Activated naive CD8-positive, alpha-beta T cell treated with anti-CD3 and anti-CD28 coated beads, Interleukin-2, amount 50 U/mL, for 24 hours (primary cell): ENCODE results near the gene LIPG.
"Not testable (repeated sequence)": the region's sequence is repeated elsewhere in the genome, so short reads cannot be mapped to it uniquely, and the experiment has no call there.

Experiments
- ATAC-seq: fragments of 150-1000 bp; cut with Tn5 transposase; one replicate; pipeline ENCODE4 v1.10.0; 2021
- DNase-seq: peaks from one replicate; pipeline ENCODE4 v3.0.0; 2021
- H3K27ac Mint-ChIP-seq: one replicate; pipeline ENCODE4 v1.8.0; 2021; ENCODE audit warnings: mild to moderate bottlenecking, mixed read lengths
- H3K27me3 Mint-ChIP-seq: one replicate; pipeline ENCODE4 v1.8.0; 2021; ENCODE audit warnings: mixed read lengths
- H3K36me3 Mint-ChIP-seq: one replicate; pipeline ENCODE4 v1.8.0; 2021; ENCODE audit warnings: low read depth, mixed read lengths
- H3K4me1 Mint-ChIP-seq: one replicate; pipeline ENCODE4 v1.8.0; 2021; ENCODE audit warnings: mixed read lengths
- H3K4me3 Mint-ChIP-seq: one replicate; pipeline ENCODE4 v1.8.0; 2021; ENCODE audit warnings: mild to moderate bottlenecking, moderate library complexity, mixed read lengths
- H3K9me3 Mint-ChIP-seq: one replicate; pipeline ENCODE4 v1.8.0; 2021; ENCODE audit warnings: mixed read lengths

LIPG gene

DNA sequence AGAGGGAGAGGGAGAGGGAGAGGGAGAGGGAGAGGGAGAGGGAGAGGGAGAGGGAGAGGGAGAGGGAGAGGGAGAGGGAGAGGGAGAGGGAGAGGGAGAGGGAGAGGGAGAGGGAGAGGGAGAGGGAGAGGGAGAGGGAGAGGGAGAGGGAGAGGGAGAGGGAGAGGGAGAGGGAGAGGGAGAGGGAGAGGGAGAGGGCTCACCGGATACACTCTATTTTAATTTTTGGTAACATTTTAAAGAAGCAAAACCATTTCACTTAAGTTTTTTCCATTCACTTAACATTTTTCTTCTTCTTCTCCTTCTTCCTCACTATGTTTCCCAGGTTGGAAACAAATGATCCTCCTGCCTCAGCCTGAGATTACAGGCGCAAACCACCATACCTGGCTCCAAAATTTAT lies 17.2 kb downstream of the LIPG start:
- H3K9me3 Mint-ChIP-seq, H3K36me3 Mint-ChIP-seq, DNase-seq, H3K27me3 Mint-ChIP-seq, H3K4me3 Mint-ChIP-seq, H3K4me1 Mint-ChIP-seq, H3K27ac Mint-ChIP-seq, ATAC-seq: not testable (repeated sequence)

DNA sequence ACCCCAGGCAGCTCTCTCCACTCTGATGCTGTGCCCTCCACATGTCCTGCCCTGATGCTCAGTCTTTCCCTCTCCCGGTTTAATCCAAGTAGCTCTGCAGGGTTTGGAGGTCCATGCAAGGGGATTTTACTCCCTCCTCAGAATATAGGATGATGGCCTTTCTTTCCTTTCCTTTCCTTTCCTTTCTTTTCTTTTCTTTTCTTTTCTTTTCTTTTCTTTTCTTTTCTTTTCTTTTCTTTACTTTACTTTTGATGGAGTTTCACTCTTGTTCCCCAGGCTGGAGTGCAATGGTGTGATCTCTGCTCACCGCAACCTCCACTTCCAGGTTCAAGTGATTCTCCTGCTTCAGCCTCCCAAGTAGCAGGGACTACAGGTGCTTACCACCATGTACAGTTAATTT lies 17.7 kb downstream of the LIPG start:
- not testable (repeated sequence) for H3K4me1 Mint-ChIP-seq, ATAC-seq, H3K9me3 Mint-ChIP-seq, H3K36me3 Mint-ChIP-seq, H3K4me3 Mint-ChIP-seq, H3K27me3 Mint-ChIP-seq, DNase-seq, H3K27ac Mint-ChIP-seq

DNA sequence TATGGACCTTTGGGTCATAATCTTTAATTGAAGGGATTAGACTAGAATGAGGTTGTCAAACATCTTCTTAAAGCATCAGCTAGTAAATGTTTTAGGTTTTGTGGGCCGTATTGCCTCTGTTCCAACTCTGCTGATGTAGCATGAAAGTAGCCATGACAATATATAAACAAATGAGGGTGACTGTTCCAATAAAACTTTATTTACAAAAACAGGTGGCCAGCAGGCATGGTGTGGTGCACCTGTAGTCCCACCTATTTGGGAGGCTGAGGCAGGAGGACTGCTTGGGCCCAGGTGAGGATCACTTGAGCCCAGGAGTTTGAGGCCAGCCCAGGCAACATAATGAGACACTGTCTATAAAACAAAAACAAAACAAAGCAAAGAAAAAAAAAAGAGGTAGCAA lies 18.4 kb downstream of the LIPG start:
- Mint-ChIP-seq H3K36me3 (no peaks in the 10 kb centered on the region), H3K27ac (no peak overlapping the region), H3K4me1 (no peaks in the 10 kb centered on the region), H3K9me3 (no peaks in the 10 kb centered on the region), H3K27me3 (peaks cover 5% of the 10 kb centered on the region), H3K4me3 (no peak overlapping the region)
- DNase-seq (no peak), ATAC-seq (no peak)

DNA sequence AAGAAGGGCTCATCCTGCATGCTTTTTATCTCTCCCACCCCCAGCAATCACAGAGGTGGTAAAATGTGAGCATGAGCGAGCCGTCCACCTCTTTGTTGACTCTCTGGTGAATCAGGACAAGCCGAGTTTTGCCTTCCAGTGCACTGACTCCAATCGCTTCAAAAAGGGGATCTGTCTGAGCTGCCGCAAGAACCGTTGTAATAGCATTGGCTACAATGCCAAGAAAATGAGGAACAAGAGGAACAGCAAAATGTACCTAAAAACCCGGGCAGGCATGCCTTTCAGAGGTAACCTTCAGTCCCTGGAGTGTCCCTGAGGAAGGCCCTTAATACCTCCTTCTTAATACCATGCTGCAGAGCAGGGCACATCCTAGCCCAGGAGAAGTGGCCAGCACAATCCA lies 19.5 kb downstream of the LIPG start:
- H3K27ac Mint-ChIP-seq: no peak overlapping the region
- ATAC-seq: no peak
- H3K36me3 Mint-ChIP-seq: no peaks in the 10 kb centered on the region
- DNase-seq: no peak
- H3K27me3 Mint-ChIP-seq: peaks cover 5% of the 10 kb centered on the region
- no peak overlapping the region for H3K4me3 Mint-ChIP-seq
- H3K9me3 Mint-ChIP-seq: no peaks in the 10 kb centered on the region
- H3K4me1 Mint-ChIP-seq: no peaks in the 10 kb centered on the region

DNA sequence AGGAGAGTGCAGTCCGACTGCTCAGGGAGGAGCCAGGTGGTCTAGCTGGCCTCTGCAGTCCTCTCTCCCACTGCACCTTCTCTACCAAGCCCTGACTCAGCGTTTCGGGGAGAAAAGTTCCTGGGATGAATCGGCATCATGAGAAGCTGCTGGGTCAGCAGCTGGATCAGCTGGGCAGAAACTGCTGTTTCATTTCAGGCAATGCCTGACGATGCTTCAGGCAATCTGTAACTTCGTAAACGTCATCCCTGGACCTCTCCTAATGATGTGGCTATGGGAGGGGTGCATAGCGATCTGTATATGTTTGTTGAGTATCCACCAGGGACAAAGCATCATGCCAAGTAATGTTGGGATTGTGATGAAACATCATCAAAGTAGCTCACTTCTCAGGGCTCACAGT lies 20.7 kb downstream of the LIPG start:
- Mint-ChIP-seq H3K9me3 (no peaks in the 10 kb centered on the region), H3K27me3 (peaks cover 7% of the 10 kb centered on the region), H3K27ac (no peak overlapping the region), H3K36me3 (no peaks in the 10 kb centered on the region), H3K4me1 (no peaks in the 10 kb centered on the region), H3K4me3 (no peak overlapping the region)
- DNase-seq (no peak), ATAC-seq (no peak)

DNA sequence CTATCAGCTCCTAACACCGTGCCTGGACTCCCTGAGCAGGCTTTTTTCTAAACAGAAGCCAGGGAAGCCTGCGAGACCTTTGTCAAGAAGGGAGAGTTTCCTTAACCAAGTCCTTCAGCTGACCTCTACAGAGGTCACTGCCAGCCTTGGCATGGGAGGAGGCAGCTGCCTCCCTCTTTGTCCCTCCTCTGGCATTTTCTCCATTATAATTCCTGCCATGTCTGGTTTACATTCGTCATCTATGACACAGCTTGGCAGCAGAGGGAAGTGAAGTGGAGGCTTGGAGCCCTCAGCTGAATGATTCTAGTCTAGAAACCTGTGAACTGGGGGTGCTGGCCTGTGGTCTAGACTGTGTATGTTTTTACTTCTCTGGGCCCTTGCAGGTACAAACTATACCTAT lies 22.5 kb downstream of the LIPG start:
- Mint-ChIP-seq H3K9me3 (no peaks in the 10 kb centered on the region), H3K27me3 (peaks cover 9% of the 10 kb centered on the region), H3K4me3 (no peak overlapping the region), H3K36me3 (no peaks in the 10 kb centered on the region), H3K27ac (no peak overlapping the region), H3K4me1 (no peaks in the 10 kb centered on the region)
- ATAC-seq: no peak
- no peak for DNase-seq

DNA sequence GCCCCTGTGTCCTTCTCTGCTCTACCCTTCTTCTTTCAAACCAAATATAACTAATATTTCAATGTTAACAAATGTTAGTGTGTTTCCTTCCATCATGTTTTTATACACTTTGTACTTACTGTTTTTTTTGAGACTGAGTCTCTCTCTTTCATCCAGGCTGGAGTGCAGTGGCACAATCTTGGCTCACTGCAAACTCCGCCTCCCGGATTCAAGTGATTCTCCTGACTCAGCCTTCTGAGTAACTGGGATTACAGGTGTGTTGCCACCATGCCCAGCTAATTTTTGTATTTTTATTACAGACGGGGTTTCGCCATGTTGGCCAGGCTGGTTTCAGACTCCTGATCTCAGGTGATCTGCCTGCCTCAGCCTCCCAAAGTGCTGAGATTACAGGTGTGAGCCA lies 23.1 kb downstream of the LIPG start:
- DNase-seq, H3K36me3 Mint-ChIP-seq, H3K4me3 Mint-ChIP-seq, H3K4me1 Mint-ChIP-seq, ATAC-seq, H3K9me3 Mint-ChIP-seq, H3K27ac Mint-ChIP-seq, H3K27me3 Mint-ChIP-seq: not testable (repeated sequence)

DNA sequence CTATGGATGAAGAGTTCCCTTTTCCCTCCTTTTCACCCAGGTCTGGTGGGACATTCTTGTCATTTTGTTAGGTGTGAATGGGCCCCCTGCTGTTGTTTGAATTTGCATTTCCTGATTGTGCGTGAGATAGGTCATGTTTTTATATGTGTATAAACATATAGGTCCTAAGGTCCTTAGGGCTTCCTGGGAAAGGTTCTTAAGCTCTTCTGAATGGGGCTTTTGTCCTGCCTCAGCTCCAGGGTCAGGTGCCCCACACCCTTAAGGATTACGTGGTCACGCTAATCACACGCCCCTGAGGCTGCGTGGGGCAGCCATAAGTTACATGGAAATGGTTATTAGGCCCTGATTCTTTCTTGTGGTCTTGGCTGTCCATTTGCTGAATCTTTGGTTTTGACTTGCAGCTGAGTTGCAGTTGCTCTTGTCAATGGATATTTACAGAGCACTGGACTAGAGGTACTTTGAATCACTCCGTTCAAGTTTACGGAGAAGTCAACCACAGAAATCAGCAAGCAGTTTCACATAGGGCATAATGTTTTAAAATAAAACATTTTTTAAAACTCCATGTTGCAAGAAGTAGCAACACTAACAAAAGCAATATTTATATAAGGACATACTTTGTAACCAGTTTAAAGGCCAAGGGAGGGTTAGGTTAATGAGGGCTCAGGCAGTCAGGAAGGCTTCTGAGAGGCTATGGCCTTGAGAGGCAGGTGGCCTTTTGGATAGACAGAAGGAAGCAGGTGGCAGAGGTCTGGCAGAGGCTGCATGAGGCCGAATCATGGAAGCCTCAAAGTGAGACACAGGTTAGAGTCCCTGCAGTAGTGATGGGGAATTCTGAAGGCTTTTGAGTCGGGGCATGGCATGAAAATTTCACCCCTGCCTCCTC lies 24.2 kb downstream of the LIPG start:
- Mint-ChIP-seq H3K4me3 (no peak overlapping the region), H3K36me3 (no peaks in the 10 kb centered on the region), H3K9me3 (no peaks in the 10 kb centered on the region), H3K27me3 (peaks cover 4% of the 10 kb centered on the region), H3K4me1 (no peaks in the 10 kb centered on the region), H3K27ac (no peak overlapping the region)
- ATAC-seq (no peak), DNase-seq (no peak)

DNA sequence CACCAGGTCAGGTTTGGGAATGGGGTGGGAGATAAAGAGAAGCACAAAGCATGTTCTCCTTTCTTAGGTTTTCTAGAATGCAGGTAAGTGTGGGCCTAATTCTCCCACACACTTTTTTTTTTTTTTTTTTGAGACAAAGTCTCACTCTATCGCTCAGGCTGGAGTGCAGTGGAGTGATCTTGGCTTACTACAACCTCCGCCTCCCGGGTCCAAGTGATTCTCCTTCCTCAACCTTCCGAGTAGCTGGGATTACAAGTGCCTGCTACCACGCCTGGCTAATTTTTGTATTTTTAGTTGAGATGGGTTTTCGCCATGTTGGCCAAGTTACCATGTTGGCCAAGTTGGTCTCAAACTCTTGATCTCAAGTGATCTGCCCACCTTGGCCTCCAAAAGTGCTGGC lies 26.3 kb downstream of the LIPG start:
- H3K9me3 Mint-ChIP-seq: no peaks in the 10 kb centered on the region
- H3K4me3 Mint-ChIP-seq: no peak overlapping the region
- H3K36me3 Mint-ChIP-seq: no peaks in the 10 kb centered on the region
- no peak for ATAC-seq
- H3K27me3 Mint-ChIP-seq: peaks cover 4% of the 10 kb centered on the region
- no peaks in the 10 kb centered on the region for H3K4me1 Mint-ChIP-seq
- no peak for DNase-seq
- no peak overlapping the region for H3K27ac Mint-ChIP-seq

DNA sequence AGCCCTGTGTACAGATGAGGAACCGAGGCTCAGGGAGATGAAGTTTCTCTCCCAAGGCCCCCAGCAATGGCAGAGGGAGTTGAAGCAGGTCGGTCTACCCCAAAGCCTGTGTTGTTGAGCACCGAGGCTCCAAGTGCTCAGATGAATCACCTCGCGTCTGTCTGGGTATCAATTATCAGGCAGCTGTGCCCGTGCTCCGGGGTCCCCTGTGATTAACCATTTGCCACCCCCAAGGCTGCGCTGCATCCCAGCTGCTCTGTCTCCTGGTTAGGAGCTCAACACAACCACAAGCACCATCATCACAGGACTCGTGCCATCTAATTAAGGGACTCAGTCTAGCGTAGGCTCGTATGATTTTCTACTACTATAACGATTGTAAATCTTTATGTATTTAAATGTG lies 27.1 kb downstream of the LIPG start:
- Mint-ChIP-seq H3K27ac (no peak overlapping the region), H3K36me3 (no peaks in the 10 kb centered on the region), H3K4me3 (no peak overlapping the region), H3K4me1 (no peaks in the 10 kb centered on the region), H3K27me3 (peaks cover 4% of the 10 kb centered on the region), H3K9me3 (no peaks in the 10 kb centered on the region)
- DNase-seq (no peak), ATAC-seq (no peak)

DNA sequence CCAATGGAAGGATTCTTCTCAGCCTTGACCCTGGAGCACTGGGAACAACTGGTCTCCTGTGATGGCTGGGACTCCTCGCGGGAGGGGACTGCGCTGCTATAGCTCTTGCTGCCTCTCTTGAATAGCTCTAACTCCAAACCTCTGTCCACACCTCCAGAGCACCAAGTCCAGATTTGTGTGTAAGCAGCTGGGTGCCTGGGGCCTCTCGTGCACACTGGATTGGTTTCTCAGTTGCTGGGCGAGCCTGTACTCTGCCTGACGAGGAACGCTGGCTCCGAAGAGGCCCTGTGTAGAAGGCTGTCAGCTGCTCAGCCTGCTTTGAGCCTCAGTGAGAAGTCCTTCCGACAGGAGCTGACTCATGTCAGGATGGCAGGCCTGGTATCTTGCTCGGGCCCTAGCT lies 28.8 kb downstream of the LIPG start:
- Mint-ChIP-seq H3K4me1 (no peaks in the 10 kb centered on the region), H3K27me3 (peaks cover 6% of the 10 kb centered on the region), H3K36me3 (no peaks in the 10 kb centered on the region), H3K27ac (no peak overlapping the region), H3K4me3 (no peak overlapping the region), H3K9me3 (no peaks in the 10 kb centered on the region)
- no peak for ATAC-seq
- no peak for DNase-seq

DNA sequence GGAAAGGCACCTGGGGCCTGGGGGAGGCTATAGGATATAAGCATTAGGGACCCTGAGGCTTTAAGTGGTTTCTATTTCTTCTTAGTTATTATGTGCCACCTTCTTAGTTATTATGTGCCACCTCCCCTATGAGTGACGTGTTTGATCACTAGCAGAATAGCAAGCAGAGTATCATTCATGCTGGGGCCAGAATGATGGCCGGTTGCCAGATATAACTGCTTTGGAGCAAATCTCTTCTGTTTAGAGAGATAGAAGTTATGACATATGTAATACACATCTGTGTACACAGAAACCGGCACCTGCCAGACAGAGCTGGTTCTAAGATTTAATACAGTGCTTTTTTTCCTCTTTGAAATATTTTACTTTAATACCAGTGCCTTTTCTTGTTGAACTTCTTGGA lies 29.4 kb downstream of the LIPG start:
- DNase-seq (no peak), ATAC-seq (no peak)
- Mint-ChIP-seq H3K4me3 (no peak overlapping the region), H3K4me1 (no peaks in the 10 kb centered on the region), H3K27me3 (peaks cover 6% of the 10 kb centered on the region), H3K36me3 (no peaks in the 10 kb centered on the region), H3K27ac (no peak overlapping the region), H3K9me3 (no peaks in the 10 kb centered on the region)

DNA sequence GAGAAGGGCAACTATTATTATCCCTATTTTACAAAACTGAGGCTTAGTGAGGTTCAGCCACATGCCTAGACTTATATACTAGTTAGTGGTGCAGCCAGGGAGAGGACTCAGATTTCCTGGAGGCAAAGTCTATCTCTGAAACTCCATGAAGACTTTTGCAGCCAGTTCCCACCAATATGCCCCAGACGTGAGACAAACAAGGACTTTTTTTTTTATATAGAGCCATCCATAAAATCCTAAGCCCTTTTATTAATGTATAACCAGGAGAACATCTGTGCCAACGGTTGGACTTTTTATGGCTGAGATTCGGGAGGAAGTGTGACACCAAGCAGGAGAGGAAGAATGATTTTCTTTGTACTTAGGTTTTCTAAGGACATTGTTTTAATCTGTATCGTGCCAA lies 29.9 kb downstream of the LIPG start:
- DNase-seq: no peak
- no peaks in the 10 kb centered on the region for H3K9me3 Mint-ChIP-seq

DNA sequence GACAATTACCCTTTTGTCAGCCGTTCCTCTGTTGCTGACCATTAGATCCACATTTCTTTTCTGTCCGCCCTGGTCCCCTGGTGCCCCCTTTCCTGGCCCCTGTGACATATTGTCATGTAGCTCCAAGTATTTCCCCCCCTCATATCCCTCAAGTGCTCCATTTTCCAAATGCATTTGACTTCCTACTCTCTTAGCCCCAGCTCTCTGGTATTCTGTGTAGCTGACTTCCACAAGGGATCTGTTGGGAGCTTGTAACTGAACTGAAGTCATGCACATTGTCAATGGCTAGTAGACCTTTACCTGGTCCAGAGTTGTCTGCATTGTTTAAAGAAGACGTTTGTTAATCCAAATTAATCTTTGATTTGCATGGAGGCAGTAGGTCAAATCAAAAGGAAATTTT lies 34.8 kb downstream of the LIPG start:
- no peak for DNase-seq
- H3K27me3 Mint-ChIP-seq: peaks cover 14% of the 10 kb centered on the region
- no peaks in the 10 kb centered on the region for H3K36me3 Mint-ChIP-seq
- H3K27ac Mint-ChIP-seq: no peak overlapping the region
- H3K4me1 Mint-ChIP-seq: peaks cover 5% of the 10 kb centered on the region
- no peak overlapping the region for H3K4me3 Mint-ChIP-seq
- ATAC-seq: no peak
- H3K9me3 Mint-ChIP-seq: no peaks in the 10 kb centered on the region

More for the DNA sequence above, 29.9 kb downstream of the LIPG start:
- Mint-ChIP-seq H3K4me3 (no peak overlapping the region), H3K4me1 (no peaks in the 10 kb centered on the region), H3K27me3 (peaks cover 6% of the 10 kb centered on the region), H3K27ac (no peak overlapping the region), H3K36me3 (no peaks in the 10 kb centered on the region)
- ATAC-seq: no peak

DNA sequence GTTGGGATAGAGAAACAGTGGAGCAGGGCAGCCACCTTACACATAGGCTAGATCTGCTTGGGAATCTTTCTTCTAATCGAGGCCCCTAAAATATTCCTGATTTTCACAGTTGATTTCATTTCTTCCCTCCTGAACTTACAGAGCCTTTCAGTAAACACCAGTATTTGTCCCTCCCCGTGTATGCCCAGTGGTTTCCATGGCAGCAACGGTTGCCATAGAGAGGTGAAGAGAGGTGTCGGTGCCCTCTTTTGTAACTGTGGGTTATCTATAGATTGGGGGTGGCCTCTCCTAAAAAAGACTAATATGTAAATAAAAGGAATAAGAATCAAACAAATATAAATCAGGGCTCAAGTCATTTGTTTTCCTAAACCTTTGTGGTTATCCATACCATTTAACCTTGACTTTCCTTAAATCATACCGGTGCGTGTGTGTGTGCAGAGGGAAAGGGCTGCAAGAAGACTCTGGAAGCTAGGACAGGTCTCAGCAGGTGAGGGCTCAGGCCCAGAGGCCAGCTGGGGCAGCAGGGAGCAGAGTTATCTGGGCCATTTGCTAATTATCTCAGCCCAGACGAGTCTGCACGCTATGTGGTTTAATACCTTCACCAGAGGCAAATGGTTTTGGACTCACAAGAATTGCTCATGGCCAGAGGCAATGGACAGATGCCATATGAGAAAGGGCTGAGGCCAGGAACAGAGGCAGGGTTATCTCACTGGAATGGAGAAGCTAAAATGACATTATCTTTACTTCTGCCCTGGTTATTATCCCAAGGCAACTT lies 35.5 kb downstream of the LIPG start:
- Mint-ChIP-seq H3K4me1 (peaks cover 5% of the 10 kb centered on the region), H3K36me3 (no peaks in the 10 kb centered on the region), H3K27ac (no peak overlapping the region), H3K9me3 (no peaks in the 10 kb centered on the region), H3K27me3 (peaks cover 14% of the 10 kb centered on the region), H3K4me3 (no peak overlapping the region)
- no peak for DNase-seq
- no peak for ATAC-seq
